Loucy (cell line): ENCODE data around the gene MICAL3.

Experiments used
- H2AFZ ChIP-seq: fragments of 200-600 bp; sonication (generic); 2 replicates; pipeline ENCODE4 v1.6.0; 2016; ENCODE audit warnings: antibody characterized with exemption, mild to moderate bottlenecking, low read length, moderate library complexity
- H3F3A ChIP-seq: fragments of 200-600 bp; 2 replicates; pipeline ENCODE4 v1.6.0; 2016; ENCODE audit warnings: antibody characterized with exemption, low read depth, mild to moderate bottlenecking
- H3K27me3 ChIP-seq: fragments of 200-600 bp; sonication (generic); 2 replicates; pipeline ENCODE4 v1.6.1; 2014; ENCODE audit warnings: low read length, mild to moderate bottlenecking; ENCODE audit not compliant: insufficient read depth, poor library complexity, severe bottlenecking
- H3K36me3 ChIP-seq: fragments of 200-600 bp; sonication (generic); 2 replicates; pipeline ENCODE4 v1.6.1; 2016; ENCODE audit warnings: low read length; ENCODE audit not compliant: insufficient read depth
- H3K4me1 ChIP-seq: fragments of 200-600 bp; sonication (generic); 2 replicates; pipeline ENCODE4 v1.5.1; 2014; ENCODE audit warnings: low read length, mild to moderate bottlenecking; ENCODE audit not compliant: insufficient read depth, poor library complexity, severe bottlenecking
- H3K4me2 ChIP-seq: fragments of 200-600 bp; sonication (generic); 2 replicates; pipeline ENCODE4 v1.6.0; 2014; ENCODE audit warnings: antibody characterized with exemption, low read length, low read depth, mild to moderate bottlenecking; ENCODE audit not compliant: poor library complexity, severe bottlenecking
- H3K4me3 ChIP-seq: fragments of 200-600 bp; sonication (generic); 2 replicates; pipeline ENCODE4 v1.5.1; 2014; ENCODE audit warnings: low read length, mild to moderate bottlenecking, mixed read lengths; ENCODE audit not compliant: poor library complexity, severe bottlenecking
- H3K79me2 ChIP-seq: fragments of 200-600 bp; sonication (generic); 2 replicates; pipeline ENCODE4 v1.6.1; 2014; ENCODE audit warnings: low read length; ENCODE audit not compliant: insufficient read depth
- H3K9ac ChIP-seq: fragments of 200-600 bp; sonication (generic); 2 replicates; pipeline ENCODE4 v1.6.0; 2014; ENCODE audit warnings: mild to moderate bottlenecking, low read depth, low read length, moderate library complexity; ENCODE audit not compliant: poor library complexity, severe bottlenecking
- H3K9me2 ChIP-seq: fragments of 200-600 bp; sonication (generic); replicated peaks from 2 replicates; pipeline ENCODE4 v1.6.1; 2016; ENCODE audit warnings: low read depth, low read length, mixed read lengths
- H3K9me3 ChIP-seq: fragments of 200-600 bp; sonication (generic); 2 replicates; pipeline ENCODE4 v1.6.1; 2014; ENCODE audit warnings: mild to moderate bottlenecking, antibody characterized with exemption, low read length, low read depth; ENCODE audit not compliant: insufficient read depth
- H4K20me1 ChIP-seq: fragments of 200-600 bp; sonication (generic); 2 replicates; pipeline ENCODE4 v1.6.0; 2014; ENCODE audit warnings: antibody characterized with exemption, low read length, mild to moderate bottlenecking; ENCODE audit not compliant: insufficient read depth, poor library complexity, severe bottlenecking
- CTCF ChIP-seq: fragments of 200-600 bp; sonication (generic); conservative IDR thresholded peaks from 2 replicates; pipeline ENCODE4 v1.5.1; 2014; ENCODE audit warnings: mild to moderate bottlenecking, antibody characterized with exemption, low read length
- EZH2phosphoT487 ChIP-seq: fragments of 200-600 bp; IDR thresholded peaks from 2 replicates; pipeline ENCODE4 v1.6.1; 2018; ENCODE audit warnings: antibody characterized with exemption, mild to moderate bottlenecking, moderate library complexity, borderline replicate concordance

Gene MICAL3

GRCh38 chr22:17978027-17978426 lies 46.3 kb downstream of the MICAL3 start:
- H3K36me3 ChIP-seq, result no peaks in the 10 kb centered on the region
- H4K20me1 ChIP-seq, result peaks cover 3% of the 10 kb centered on the region
- H3K27me3 ChIP-seq, result no peaks in the 10 kb centered on the region
- no peak overlapping the region for H3K4me3 ChIP-seq
- H3K9me2 ChIP-seq, result no peaks in the 10 kb centered on the region
- no peak overlapping the region for H3K9ac ChIP-seq
- H2AFZ ChIP-seq, result no peak overlapping the region
- H3K79me2 ChIP-seq, result peaks cover 90% of the 10 kb centered on the region
- H3K4me1 ChIP-seq, result peaks cover 19% of the 10 kb centered on the region
- no peak overlapping the region for H3K4me2 ChIP-seq
- TF ChIP-seq EZH2phosphoT487 (no peak), CTCF (no peak)
- H3K9me3 ChIP-seq, result no peaks in the 10 kb centered on the region
- no peaks in the 10 kb centered on the region for H3F3A ChIP-seq

- H3F3A ChIP-seq, result no peaks in the 10 kb centered on the region
- H3K79me2 ChIP-seq, result peaks cover 92% of the 10 kb centered on the region
- peaks cover 3% of the 10 kb centered on the region for H4K20me1 ChIP-seq
- H3K36me3 ChIP-seq, result no peaks in the 10 kb centered on the region
- H3K9me3 ChIP-seq, result no peaks in the 10 kb centered on the region
- H3K9me2 ChIP-seq, result no peaks in the 10 kb centered on the region
- no peak overlapping the region for H2AFZ ChIP-seq
- H3K27me3 ChIP-seq, result no peaks in the 10 kb centered on the region
- peaks cover 19% of the 10 kb centered on the region for H3K4me1 ChIP-seq
- TF ChIP-seq CTCF (no peak), EZH2phosphoT487 (no peak)
- no peak overlapping the region for H3K4me3 ChIP-seq
- no peak overlapping the region for H3K9ac ChIP-seq
- no peak overlapping the region for H3K4me2 ChIP-seq
Measured at GRCh38 chr22:17977371-17977770, 47.0 kb downstream of the MICAL3 start.

GRCh38 chr22:17976121-17976520 lies 48.2 kb downstream of the MICAL3 start:
- Histone ChIP-seq H4K20me1 (peaks cover 3% of the 10 kb centered on the region), H3K4me2 (no peak overlapping the region), H3K27me3 (no peaks in the 10 kb centered on the region), H3K9ac (no peak overlapping the region), H3K79me2 (peaks cover 91% of the 10 kb centered on the region), H3K4me3 (no peak overlapping the region), H3K36me3 (no peaks in the 10 kb centered on the region), H2AFZ (no peak overlapping the region), H3F3A (no peaks in the 10 kb centered on the region), H3K9me3 (no peaks in the 10 kb centered on the region), H3K9me2 (no peaks in the 10 kb centered on the region), H3K4me1 (peaks cover 13% of the 10 kb centered on the region)
- TF ChIP-seq CTCF, result no peak
- TF ChIP-seq EZH2phosphoT487, result no peak
